Activated effector memory CD4-positive, alpha-beta T cell treated with anti-CD3 and anti-CD28 coated beads, Interleukin-2, amount 50 U/mL, for 16 hours (primary cell): ENCODE measurements around the gene ARHGEF25.
"Not testable (repeated sequence)": the region's sequence is repeated elsewhere in the genome, so short reads cannot be mapped to it uniquely, and the experiment has no call there.

Source experiments
- DNase-seq: peaks from one replicate; pipeline ENCODE4 v3.0.0-alpha.2; 2020

Gene ARHGEF25

DNA sequence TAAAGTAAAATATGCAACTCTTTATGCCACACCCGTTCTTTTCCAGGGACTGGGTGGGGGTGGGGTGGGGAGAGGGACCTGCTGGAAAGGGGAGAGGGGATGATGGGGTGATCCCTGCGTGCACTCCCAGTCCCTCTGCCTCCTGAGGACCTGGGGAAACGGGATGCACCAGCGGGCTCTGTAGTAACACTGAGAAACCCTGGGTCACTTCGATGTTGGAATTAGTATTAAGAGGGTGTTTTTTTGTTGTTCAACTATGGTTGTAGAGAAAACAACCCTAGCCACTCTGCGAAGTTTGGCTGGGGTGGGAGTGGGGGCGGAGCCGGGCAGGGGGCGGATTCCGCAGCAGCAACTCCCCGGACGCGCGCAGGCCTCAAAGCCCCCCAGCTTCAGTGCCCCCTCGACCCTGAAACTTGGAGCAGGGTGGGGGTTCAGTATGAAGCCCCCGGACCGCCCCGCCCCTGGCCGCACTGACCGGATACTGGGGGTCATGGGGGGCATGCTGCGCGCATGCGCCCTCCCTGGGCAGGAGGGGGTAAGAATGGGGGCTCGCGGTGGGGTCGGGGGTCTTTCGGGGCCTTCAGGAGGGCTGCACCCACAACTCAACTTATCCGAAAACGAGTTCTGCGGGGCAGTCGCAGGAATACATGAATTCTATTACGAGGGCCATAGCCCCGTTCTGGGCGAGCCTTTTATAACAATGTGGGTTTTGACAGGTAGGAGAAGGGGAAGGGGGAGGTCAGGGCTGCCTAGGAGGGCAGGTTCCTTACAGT lies 1.3 kb upstream of the ARHGEF25 start:
- no peak for DNase-seq

DNA sequence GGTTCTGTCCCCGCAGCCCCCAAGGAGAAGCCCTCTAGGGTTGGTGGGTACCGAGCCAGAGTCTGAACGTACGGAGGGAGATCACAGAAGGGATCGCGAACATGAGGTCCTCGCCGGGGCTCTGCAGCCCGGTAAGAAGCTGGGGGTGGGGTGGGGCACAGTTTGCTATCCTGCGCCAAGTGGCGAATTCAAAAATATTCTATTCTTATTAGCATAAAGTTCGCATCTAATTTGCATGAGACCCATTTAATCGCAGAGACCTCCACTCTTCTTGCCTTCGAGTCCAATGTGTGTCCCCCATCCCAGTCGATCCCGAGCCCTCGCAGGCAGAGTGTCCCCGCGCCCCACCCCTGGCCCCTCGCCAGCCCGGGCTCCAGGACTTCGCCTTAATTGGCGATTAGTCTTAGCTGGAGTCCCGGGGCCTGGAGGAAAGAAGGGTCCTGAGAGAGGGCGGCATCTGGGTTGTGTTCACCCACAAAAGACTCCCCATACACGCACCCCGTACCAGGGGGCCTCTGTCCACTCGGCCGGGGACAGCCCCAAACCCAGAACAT lies 604 bp upstream of the ARHGEF25 start:
- no peak for DNase-seq

DNA sequence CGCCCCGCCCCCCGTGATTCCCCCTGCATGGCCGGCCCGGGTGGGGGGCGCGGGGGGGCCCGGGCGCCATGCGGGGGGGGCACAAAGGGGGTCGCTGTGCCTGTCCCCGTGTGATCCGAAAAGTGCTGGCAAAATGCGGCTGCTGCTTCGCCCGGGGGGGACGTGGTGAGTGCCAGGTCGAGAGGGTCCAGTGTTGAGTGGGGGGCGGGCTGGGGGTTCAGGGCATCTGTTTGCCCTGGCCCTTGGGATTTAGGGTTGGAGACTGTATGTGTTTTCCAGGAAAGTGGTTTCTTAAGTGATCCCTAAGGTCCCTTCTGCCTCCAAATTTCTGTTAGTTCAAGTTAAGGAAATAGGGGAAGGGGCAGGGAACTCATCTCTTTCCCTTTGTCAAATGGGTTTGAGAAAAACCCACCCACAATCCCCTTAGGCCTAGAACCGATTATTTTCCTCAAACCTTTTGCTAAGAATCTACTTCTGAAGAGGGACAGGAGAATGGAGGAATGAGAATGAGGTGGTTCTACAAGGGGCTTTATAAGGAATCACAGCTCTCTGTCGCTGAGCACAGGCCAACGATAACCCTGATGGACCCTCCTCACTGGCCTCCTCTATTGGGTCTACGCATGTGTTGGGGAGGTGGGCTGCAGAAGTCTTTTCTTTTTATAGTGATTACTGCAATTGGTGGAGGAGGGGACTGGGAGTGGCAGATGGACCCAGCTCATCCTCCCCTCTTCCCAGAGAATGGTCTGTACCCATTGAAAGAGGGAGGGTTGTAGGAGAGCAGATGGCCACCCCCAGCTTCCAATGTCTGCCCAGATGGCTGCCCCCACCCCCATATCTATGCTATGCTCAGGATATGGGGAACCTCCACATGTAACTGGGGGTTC lies 834 bp downstream of the ARHGEF25 start:
- peak; percentile 47 for DNase-seq

DNA sequence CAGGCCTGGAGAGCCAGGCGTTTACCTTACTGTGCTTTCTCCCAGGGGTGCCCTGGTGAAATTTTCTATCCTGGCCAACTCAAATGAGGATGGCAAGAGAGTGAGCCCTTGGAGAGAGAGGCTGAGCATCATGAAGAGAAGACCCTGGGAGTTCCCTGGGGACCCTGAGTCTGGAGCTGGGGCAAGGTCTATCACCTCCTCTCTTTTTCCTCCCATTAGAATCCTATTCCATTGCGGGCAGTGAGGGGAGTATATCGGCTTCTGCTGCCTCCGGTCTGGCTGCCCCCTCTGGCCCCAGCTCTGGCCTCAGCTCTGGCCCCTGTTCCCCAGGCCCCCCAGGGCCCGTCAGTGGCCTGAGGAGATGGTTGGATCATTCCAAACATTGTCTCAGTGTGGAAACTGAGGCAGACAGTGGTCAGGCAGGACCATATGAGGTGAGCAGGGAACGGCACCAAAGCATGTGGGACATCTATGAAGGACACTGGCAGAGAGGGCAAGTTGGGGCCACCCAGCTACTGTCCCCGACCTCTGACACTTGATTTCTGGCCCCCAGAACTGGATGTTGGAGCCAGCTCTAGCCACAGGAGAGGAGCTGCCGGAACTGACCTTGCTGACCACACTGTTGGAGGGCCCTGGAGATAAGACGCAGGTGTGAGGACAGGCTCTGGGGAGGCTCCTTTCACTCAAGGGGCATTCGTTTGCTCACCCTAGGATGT lies 1.6 kb downstream of the ARHGEF25 start:
- peak; percentile 42 for DNase-seq

DNA sequence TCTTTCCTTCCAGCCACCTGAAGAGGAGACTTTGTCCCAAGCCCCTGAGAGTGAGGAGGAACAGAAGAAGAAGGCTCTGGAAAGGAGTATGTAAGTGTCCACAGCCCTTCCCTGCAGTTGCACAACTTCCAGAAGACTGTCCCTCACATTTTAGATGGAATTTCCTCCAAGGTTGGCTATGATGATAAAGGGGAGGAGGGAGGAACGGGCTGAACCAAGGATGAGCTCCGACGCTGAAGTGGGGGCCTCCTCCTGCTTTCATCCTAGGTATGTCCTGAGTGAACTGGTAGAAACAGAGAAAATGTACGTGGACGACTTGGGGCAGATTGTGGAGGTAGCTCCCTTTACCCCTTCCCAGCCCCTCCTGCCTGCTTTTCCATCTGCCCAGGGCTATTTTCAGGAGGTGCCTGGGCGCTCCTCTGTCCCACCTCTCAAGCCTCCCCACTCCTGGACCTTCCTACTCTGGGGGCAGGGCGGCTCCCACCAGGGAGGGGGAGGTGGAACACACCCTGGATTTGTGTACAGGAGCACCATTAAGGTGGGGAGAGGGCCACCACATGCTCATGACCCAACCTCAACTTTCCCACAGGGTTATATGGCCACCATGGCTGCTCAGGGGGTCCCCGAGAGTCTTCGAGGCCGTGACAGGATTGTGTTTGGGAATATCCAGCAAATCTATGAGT lies 2.3 kb downstream of the ARHGEF25 start:
- DNase-seq = peak; percentile 46

DNA sequence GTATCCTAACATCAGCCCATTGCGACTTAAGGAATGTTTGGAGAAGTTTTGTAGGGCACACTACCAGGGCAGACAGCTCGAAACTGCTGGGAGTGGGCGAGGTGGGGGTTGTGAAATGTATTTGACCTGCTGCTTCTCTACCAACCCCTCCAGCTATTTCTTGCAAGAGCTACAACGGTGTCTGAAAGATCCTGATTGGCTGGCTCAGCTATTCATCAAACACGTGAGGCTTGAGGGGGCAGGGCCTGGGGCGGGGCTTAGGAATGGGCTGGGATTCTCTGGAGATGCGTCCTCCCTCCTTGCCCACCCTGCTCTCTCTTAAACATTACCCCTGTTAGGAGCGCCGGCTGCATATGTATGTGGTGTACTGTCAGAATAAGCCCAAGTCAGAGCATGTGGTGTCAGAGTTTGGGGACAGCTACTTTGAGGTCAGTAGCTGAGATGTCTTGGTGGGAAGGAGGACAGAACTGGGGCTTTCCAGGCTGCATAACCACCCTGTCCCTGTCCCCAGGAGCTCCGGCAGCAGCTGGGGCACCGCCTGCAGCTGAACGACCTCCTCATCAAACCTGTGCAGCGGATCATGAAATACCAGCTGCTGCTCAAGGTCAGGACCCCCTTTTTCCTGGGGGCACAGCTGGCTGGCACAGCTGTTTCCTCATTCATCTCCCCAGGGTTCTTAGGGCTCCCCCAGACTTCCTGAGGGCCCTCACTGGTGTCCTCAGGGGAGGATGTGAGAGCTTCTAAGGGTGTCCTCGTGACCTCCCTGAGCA lies 3.1 kb downstream of the ARHGEF25 start:
- peak; percentile 58 for DNase-seq

DNA sequence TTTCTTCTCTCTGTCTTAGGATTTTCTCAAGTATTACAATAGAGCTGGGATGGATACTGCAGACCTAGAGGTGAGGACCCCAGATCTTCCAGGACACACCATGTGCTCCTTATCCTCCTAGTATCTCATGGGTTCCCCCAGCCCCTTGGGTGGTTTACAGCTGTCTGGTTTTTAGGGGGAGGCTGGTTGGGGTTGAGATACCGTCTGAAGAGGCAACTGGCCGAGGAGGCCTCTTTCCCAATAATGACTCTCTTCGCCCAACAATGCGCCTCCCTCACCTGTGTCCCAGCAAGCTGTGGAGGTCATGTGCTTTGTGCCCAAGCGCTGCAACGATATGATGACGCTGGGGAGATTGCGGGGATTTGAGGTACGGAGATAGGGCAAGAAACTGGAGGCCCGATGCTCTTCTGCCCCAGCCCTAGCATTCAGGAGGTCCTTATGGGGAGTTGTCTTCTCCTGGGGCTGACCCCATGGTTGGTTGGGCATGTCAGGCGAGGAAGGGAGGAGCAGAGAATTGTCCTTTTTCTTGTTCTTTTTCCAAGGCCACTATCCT lies 3.8 kb downstream of the ARHGEF25 start:
- peak; percentile 27 for DNase-seq

DNA sequence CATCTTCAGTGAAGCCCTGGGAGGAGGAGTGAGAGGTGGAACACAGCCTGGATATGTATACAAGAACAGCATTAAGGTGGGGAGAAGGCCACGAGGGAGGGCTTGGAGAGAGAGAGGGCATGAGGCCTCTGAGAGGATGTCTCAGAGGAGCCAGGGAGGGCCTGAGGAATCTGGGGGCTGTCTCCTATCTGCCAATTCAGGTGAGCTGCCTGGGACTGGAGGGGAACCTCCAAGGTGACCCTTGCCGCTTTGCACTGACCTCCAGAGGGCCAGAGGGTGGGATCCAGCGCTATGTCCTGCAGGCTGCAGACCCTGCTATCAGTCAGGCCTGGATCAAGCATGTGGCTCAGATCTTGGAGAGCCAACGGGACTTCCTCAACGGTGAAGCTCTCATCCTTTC lies 4.4 kb downstream of the ARHGEF25 start:
- peak; percentile 41 for DNase-seq

DNA sequence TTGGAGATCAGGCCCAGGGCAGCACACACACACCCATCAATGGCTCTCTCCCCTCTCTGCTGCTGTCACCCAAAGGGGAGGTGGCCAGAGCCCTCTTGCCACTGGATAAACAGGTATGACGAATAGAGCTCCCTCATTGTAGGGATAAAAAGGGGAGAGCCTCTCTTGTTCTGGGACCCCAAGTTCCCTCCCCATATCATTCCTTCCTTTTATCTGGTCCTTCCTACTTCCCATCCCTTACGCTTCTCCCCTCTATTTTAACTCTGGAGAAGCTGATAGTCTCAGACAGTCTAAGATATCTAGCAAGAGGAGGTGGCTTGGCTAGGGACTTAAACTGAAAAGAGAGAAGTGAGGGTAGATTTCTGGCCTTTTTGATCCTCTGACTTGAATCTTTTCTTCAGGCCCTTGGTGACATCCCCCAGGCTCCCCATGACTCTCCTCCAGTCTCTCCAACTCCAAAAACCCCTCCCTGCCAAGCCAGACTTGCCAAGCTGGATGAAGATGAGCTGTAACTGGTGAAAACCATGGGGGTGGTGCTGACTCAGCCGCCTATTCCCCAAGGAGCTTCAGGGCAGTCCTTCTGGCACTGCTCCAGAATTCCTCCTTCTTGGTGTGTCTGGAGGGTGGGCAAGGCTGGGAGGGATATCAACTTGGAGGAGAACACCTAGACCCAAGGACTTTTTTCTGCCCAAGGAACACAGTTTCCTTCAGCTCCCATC lies 5.3 kb downstream of the ARHGEF25 start:
- no peak for DNase-seq

DNA sequence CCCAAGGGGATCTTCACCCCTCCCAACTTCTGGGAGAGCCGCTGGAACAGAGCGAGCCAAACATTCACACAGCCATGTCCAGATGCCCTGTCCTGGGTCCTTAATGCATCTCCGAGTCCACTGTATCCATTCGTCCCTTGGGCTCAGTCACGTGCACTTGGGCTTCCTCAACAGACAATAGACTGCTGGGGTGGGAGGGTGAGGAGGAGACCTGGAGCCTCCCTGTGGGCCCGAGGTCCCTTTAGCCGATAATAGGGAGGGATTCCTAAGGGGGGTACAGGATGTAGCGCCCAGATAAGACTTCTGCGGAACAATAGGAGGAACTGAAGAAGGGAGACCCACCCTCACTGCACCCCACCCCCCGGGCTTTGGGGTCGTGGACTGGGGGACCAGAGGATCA lies 6.7 kb downstream of the ARHGEF25 start:
- DNase-seq = no peak

DNA sequence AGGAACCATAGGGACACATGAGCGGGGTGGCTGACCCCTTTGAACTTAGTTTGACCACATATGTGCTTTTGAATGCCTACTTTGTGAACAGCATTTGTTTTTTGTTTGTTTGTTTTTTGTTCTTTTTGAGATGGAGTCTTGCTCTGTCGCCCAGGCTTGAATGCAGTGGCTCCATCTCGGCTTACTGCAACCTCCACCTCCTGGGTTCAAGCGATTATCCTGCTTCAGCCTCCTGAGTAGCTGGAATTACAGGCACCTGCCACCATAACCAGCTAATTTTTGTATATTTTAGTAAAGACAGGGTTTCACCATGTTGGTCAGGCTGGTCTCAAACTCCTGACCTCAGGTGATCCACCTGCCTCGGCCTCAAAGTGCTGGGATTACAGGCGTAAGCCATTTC lies 7.2 kb downstream of the ARHGEF25 start:
- DNase-seq = not testable (repeated sequence)

DNA sequence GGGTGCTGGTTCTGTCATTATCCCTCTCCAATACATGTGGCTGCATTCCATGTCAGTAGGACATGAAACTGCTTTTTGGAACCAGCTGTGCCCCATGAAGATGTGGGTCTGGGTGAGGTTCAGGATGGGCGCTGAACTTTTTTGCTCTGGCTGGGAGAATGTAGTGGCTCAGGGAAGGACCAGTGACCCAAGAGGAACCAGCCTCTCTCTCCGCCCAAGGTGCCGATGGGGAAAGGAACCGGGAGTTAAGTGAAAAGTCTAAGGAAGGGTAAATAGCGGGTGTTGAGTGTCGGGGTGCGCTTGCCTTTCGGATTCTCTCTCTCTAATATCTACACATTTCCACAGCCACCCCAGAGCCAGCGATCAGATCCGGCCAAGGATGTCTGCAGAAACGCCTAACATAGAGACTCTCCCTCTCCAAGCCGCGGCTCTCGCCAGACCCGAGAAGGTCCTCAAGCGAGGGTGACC lies 7.8 kb downstream of the ARHGEF25 start:
- no peak for DNase-seq

DNA sequence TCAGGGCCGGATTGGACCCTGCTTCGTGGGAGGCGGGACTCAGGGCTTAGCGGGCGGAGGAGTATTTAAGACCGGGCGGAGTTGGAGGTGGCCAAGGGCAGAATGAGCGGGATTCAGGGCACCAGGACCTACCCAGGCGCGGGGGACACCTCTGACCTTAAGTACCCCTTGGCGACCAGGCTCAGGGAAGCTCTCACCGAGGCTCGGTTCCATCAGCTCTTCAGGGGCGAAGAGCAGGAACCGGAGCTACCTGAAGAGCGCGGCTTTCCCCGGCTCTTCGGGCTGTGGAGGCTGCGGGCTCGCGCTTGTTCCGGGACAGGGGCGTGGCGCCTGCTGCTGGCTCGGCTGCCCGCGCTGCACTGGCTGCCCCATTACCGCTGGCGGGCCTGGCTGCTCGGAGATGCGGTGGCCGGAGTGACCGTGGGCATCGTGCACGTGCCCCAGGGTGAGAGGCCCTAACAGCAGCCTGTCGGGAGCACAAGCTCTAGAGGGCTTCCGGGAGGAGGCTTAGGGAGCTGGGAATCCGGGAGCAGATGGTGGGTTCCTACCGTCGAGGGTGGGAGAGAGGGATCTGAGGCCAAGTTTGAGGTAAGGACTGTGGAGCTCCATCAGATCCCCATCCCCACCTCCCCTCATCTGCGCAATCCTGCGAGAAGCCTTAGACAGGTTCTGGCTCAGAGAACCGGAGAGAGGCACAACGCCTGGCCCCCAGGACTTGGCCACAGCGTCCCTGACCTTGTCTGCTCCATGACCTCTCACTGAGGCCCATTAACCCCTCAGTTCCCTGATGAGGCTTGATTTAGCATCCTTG lies 8.4 kb downstream of the ARHGEF25 start:
- DNase-seq = no peak

DNA sequence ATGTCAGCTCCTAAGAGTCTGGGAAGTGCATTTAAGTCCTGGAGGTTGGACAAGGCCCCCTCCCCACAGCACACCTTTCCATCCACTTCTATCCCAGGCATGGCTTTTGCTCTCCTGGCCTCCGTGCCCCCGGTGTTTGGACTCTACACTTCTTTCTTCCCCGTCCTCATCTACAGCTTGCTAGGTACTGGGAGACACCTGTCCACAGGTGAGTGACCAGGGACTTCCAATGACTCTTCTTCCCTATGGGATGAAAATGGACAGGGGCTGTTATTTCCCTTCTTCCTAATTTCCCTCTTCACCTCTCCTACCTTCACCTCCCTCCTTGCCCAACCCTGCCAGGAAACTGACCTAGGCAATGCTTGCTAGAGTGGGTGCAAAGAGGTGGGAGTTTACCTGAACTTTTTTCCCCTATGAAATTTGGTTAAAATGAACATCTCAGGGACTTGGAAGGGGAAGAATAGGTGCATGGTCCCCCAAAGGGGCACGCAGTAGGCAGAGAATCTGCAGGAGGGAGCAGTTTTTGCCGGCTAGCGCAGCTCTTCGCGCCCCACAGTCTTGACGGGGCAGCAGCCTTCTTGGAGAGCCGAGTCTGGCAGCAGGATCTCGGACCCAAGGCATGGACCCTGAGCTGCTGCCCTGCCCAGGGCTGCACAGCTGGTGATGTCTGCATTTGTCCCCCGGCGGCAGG lies 9.2 kb downstream of the ARHGEF25 start:
- no peak for DNase-seq

DNA sequence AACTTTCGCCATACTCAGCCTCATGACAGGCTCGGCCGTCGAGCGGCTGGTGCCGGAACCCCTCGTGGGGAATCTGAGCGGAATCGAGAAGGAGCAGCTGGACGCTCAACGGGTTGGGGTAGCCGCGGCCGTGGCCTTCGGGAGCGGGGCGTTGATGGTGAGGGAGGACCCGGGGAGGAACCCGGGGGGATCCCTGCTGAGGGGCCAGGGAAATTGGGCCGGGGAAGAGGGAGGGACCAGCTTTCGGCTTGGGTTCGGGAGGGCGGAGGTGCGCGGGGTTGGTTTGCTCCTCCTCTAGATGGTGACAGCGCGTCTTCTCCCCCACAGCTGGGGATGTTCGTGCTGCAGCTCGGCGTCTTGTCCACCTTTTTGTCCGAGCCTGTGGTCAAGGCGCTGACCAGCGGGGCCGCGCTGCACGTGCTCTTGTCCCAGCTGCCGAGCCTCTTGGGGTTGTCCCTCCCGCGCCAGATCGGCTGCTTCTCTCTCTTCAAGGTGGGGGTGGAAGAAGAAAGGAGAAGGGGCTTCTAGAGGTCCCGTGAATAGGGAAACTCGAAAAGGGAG lies 9.8 kb downstream of the ARHGEF25 start:
- DNase-seq = no peak

DNA sequence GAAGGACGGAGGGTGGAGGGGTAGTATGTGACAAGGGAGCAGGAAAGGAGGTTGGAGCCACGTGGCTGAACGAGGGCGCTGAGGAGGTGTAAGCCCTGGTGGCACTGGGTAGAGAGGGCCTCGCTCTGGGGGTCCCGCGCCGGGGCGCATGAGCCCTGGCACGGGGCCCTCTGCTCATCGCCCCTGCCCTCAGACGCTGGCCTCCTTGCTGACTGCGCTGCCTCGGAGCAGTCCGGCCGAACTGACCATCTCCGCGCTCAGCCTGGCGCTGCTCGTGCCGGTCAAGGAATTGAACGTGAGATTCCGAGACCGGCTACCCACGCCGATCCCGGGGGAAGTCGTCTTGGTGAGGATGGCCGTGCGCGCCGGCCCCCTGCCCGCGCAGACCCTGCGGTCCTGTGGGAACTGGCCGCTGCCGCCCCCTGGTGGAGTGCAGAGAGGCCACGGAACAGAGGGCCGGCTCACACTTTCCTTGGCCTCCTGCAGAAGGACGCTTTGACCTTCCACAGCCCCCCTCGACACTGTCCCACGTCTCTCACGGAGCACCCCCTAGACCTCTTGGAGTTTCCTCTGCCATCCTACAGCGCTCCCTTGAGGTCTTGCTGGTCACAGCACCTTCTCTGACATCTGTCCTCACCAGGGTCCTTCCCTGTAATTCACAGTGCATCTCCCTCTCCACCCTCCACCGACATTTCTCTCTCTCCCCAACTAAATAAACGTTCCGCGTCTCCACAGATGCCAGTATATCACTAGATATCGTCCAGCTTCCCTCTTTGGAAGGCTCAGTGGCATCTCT lies 10.5 kb downstream of the ARHGEF25 start:
- DNase-seq = peak; percentile 84

DNA sequence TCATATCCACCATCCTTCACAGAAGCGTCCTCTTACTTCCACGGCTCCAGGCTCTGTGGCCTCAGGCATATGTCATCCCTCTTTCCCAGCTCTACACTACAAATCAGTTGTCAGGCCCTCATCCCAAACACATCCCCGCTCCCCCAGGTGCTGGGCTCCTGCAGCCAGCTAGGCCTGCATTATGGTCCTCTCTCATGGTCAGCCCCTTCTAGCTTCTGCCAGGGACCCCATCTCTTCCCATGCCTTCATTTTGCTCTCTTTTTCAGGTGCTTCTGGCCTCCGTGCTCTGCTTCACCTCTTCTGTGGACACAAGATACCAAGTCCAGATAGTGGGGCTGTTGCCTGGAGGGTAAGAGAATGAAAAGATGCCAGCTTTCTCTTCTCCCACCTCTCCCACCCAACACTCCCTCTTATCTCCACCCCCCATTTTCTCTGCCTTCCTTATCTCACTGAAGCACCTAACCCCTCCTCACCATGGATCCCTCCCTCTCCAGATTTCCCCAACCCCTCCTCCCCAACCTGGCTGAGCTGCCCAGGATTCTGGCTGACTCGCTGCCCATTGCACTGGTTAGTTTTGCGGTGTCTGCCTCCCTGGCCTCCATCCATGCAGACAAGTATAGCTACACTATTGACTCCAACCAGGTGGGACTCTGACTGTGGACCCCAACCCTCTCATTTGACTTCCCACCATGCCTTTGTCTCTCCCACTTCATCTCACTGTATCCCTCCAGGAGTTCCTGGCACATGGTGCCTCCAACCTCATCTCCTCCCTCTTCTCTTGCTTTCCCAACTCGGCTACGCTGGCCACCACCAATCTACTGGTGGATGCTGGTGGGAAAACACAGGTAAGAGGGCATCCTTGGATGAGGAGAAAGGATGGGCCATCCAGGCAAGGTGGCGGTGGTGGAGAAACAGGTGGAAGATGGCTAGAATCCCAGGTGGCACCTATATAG lies 11.3 kb downstream of the ARHGEF25 start:
- no peak for DNase-seq
